Activated CD4-positive, alpha-beta T cell treated with anti-CD3 and anti-CD28 coated beads, Interleukin-2, amount 50 U/mL, for 24 hours (primary cell): ENCODE results near the gene EXTL1.

Experiments
- DNase-seq, 2 donors: peaks; one replicate each; pipeline ENCODE4 v3.0.0-alpha.2; 2020; ENCODE audit warnings: low read depth in 1 of 2, low spot score in 1 of 2

EXTL1 gene

GRCh38 chr1:25997828-25998761 lies 23.5 kb upstream of the EXTL1 start, which contains the start of gene PAFAH2:
TSS of gene PAFAH2 (minus strand) at chr1:25998063. CDS start at chr1:25990816, 7,247 bp downstream.
- peak; percentile 94 to 98 for DNase-seq

- no peak for DNase-seq
Measured at GRCh38 chr1:25999041-25999800, 22.4 kb upstream of the EXTL1 start.

GRCh38 chr1:26003262-26003661 lies 18.3 kb upstream of the EXTL1 start:
- no peak for DNase-seq

- no peak for DNase-seq
Measured at GRCh38 chr1:26003756-26004155, 17.8 kb upstream of the EXTL1 start.

GRCh38 chr1:26005434-26006105 lies 16.0 kb upstream of the EXTL1 start:
- DNase-seq = no peak

GRCh38 chr1:26006710-26007109 lies 14.9 kb upstream of the EXTL1 start:
- no peak for DNase-seq

- DNase-seq = no peak
Measured at GRCh38 chr1:26009796-26010447, 11.7 kb upstream of the EXTL1 start.

GRCh38 chr1:26010825-26011224 lies 10.8 kb upstream of the EXTL1 start:
- DNase-seq = no peak

GRCh38 chr1:26012864-26013263 lies 8.7 kb upstream of the EXTL1 start:
- no peak for DNase-seq

GRCh38 chr1:26014179-26014578 lies 7.4 kb upstream of the EXTL1 start:
- DNase-seq = no peak

GRCh38 chr1:26015358-26015757 lies 6.2 kb upstream of the EXTL1 start:
- no peak for DNase-seq

- DNase-seq = no peak
Measured at GRCh38 chr1:26016258-26016952, 5.2 kb upstream of the EXTL1 start.

GRCh38 chr1:26016953-26017545 lies 4.5 kb upstream of the EXTL1 start:
- DNase-seq = no peak

- no peak for DNase-seq
Measured at GRCh38 chr1:26017606-26018005, 4.0 kb upstream of the EXTL1 start.

GRCh38 chr1:26019641-26020315 lies 1.8 kb upstream of the EXTL1 start:
- DNase-seq = no peak

- no peak for DNase-seq
Measured at GRCh38 chr1:26020330-26020768, 1.2 kb upstream of the EXTL1 start.

- DNase-seq = no peak
Measured at GRCh38 chr1:26020941-26021646, 481 bp upstream of the EXTL1 start.

GRCh38 chr1:26022404-26022779 lies 817 bp downstream of the EXTL1 start:
- DNase-seq = no peak

- no peak for DNase-seq
Measured at GRCh38 chr1:26023009-26023408, 1.4 kb downstream of the EXTL1 start.
